GM12872 (cell line): ENCODE results near the gene CC2D2A.

Experiments used
- CTCF ChIP-seq: IDR thresholded peaks from 3 replicates; pipeline ENCODE4 v1.5.1; 2011; ENCODE audit warnings: low read depth, mild to moderate bottlenecking, low read length, moderate library complexity; ENCODE audit not compliant: insufficient read depth

CC2D2A gene

GRCh38 chr4:15434091-15434490 is 35.6 kb upstream of the CC2D2A start:
- TF ChIP-seq CTCF, result no peak

GRCh38 chr4:15434676-15435075 is 35.0 kb upstream of the CC2D2A start:
- TF ChIP-seq CTCF, result no peak

GRCh38 chr4:15436513-15436912 is 33.2 kb upstream of the CC2D2A start:
- no peak for TF ChIP-seq CTCF

- TF ChIP-seq CTCF, result no peak
Measured at GRCh38 chr4:15438939-15439524, 30.6 kb upstream of the CC2D2A start.

- no peak for TF ChIP-seq CTCF
Measured at GRCh38 chr4:15443371-15444160, 26.1 kb upstream of the CC2D2A start.

- no peak for TF ChIP-seq CTCF
Measured at GRCh38 chr4:15444276-15444675, 25.4 kb upstream of the CC2D2A start.

- TF ChIP-seq CTCF, result no peak
Measured at GRCh38 chr4:15444879-15445547, 24.7 kb upstream of the CC2D2A start.
